Measurements from ENCODE around the gene ZNF823.
"Not testable (repeated sequence)": the region's sequence is repeated elsewhere in the genome, so short reads cannot be mapped to it uniquely, and the experiment has no call there.

Gene ZNF823

DNA sequence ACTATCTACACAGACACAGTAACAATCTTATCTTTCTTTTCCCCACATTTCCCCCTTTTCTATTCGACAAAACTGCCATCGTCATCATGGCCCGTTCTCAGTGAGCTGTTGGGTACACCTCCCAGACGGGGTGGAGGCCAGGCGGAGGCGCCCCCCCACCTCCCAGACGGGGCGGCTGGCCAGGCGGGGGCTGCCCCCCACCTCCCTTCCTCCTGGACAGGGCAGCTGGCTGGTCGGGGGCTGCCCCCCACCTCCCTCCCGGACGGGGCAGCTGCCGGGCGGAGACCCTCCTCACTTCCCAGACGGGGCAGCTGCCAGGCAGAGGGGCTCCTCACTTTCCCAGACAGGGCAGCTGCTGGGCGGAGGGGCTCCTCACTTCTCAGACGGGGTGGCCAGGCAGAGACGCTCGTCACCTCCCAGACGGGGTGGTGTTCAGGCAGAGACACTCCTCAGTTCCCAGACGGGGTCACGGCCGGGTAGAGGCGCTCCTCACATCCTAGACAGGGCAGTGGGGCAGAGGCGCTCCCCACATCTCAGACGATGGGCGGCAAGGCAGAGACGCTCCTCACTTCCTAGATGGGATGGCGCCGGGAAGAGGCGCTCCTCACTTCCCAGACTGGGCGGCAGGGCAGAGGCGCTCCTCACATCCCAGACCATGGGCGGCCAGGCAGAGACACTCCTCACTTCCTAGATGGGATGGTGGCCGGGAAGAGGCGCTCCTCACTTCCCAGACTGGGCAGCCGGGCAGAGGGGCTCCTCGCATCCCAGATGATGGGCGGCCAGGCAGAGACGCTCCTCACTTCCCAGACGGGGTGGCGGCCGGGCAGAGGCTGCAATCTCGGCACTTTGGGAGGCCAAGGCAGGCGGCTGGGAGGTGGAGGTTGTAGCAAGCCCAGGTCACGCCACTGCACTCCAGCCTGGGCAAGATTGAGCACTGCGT is 61.8 kb downstream of the ZNF823 start:
- DNase-seq = not testable (repeated sequence)

DNA sequence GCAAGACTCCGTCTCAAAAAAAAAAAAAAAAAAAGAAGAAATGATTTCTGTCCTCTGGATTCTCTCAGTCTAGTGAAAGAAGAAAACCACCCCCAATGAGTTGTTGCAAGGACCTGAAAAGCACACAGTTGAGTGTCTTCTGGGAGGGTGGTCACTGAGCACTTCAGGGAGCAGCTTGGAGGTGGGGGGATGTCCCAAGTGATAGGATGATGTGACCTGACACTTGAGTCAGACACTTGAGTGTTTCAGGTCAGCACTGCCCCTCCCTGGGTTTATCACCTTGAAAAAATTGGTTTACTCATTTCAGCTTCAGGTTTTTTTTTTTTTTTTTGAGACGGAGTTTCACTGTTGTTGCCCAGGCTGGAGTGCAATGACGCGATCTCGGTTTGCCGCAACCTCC is 63.2 kb downstream of the ZNF823 start:
- DNase-seq = no peak

DNA sequence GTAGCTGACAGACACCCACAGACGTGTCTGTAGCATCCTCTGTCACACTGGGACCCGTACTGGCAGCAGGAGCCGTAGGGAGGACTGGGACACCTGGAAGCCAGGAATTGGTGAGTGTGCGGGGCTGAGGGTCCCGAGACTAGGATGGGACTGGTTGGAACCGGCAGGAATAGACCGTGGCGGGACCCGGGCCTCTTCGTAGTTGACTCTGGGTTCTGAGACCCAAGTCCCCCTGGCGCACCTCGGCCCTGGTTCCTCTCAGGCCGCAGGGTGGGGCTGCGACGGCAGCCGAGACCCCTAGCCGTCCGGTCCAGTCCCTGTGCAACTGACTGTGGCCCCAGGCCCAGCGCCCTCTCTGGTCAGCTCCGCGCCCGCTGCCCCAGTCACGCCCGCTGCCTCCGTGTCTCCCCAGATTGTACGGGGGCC is 64.7 kb downstream of the ZNF823 start:
- no peak for DNase-seq

DNA sequence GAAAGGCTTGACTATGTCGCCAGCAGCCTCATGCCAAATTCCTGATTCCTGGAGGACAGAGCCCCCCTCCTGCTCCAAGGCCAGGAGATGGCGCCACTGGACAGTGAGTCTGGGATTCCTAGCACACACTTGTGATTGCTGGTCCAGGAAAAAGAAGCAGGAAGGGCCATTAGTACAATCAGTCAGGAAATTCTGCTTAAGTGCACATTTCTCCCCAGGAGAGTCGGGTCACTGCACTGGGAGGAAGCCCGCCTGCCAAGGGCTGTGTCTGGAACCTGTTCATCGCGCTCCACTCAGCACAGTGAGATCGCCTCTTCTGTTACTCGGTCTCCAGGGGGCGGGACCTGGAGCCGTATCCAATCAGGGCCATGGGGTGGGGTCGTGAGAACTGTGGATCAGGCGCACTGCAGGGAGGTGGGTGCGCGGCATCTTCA is 65.1 kb downstream of the ZNF823 start:
- peak; percentile 57 for DNase-seq

Data from NCI-H748 treated with DMSO at 0.1 percent for 48 hours (cell line).